Stimulated activated CD4-positive, alpha-beta T cell treated with anti-CD3 and anti-CD28 coated beads, TNF-alpha, amount 100 ng/mL, for 4 hours (primary cell): ENCODE data around the gene KRTAP3-2.

ENCODE experiments used
- DNase-seq, 3 experiments: peaks; one replicate each; pipeline ENCODE4 v3.0.0-alpha.2; 2020; ENCODE audit warnings: low read depth in 3 of 3

KRTAP3-2 gene

DNA sequence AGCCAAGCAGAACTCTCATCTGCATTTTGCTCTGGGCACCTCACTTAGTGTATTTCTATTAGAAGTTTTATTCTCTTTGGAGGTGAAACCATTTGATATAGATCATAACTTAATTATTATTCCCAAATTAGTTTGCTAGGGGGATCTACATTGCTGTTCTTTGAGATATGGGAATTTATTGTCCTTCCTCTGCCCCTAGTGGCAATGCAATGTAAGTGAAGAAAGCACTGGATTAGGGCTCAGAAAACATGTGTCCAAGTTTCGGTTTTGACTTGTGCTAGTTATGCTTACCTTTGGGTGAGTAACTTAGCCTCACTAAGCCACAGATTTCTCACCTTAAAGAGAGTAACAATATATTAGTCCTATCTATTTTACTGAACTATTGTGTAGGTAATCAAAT is 35.9 kb downstream of the KRTAP3-2 start:
- DNase-seq = no peak

DNA sequence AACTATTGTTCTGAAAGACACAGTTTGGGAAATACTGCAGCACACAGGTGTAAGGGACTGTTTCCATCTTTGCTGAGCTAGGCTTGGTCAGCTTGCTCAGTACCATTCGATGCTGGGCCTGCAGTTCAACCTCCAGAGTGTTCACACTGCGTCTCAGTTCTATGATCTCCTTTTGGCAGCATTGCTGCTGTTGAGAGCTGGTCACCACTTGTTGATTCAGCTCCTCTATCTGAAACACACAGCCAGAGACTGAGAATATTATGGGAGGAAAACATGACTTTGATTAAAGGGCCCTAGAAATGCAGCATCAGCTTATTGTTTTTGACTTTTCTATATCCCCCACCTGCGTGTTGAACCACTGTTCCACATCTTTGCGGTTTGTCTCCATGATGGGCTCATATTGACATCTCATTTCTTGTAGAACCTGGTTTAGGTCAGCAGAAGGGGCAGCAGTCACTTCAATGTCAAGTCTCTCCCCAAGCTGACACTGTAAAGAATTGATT is 37.6 kb downstream of the KRTAP3-2 start:
- no peak for DNase-seq

- DNase-seq = no peak
Observed at GRCh38 chr17:40961591-40961990, 38.1 kb downstream of the KRTAP3-2 start.

- no peak for DNase-seq
Observed at GRCh38 chr17:40960144-40960543, 39.6 kb downstream of the KRTAP3-2 start.

GRCh38 chr17:40958086-40958953 is 41.4 kb downstream of the KRTAP3-2 start:
- DNase-seq = no peak

GRCh38 chr17:40956401-40957254 is 43.1 kb downstream of the KRTAP3-2 start:
- no peak for DNase-seq

- no peak for DNase-seq
Observed at GRCh38 chr17:40953881-40954280, 45.8 kb downstream of the KRTAP3-2 start.

- DNase-seq = no peak
Observed at GRCh38 chr17:40952661-40953060, 47.0 kb downstream of the KRTAP3-2 start.

DNA sequence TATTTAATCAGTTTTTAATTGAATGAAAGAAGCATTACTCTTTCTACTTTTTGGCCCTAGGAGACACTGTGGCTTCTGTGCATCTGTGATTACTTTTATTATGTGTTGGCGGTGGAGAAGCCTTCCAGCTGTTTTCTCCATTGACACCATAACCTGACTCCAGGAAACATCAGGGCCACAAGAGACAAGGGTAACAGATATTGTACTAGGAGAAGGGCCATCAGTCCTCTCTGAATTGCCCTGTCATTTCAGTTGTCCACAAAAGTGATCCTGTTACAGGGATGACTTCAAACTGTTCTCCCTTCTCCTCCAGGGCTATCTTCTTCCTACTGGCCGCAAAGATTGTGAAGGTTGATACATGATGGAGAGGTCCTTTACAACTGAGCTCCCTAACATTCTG is 47.6 kb downstream of the KRTAP3-2 start:
- no peak for DNase-seq

DNA sequence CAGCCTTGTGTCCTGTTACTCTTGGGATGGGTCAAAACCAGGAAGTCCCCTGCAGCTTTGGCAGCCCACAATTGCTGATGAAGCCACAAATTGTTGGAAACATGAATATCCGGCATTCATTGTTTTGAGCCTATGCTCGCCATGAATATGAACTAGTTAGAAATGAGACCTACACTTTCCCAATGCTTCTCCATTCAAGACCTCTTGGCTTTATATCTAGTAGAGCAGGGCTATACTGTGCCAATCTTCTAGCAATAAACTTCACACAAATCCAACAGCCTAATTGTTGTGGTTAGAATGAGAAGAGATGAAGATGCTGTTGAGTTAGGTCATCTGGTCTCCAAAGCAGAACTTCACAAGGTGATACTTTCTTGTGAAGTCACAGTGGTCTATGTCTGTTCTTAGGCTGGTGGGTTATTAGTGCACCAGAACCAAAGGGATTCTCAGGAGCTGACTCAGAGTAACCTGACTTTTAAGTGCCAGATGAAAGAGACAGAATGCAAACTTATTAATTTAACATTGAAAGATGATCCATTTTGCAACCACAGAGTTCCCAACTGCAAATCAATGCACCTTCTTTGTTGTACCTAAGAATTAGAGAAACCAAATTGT is 48.6 kb downstream of the KRTAP3-2 start:
- DNase-seq = no peak

- no peak for DNase-seq
Observed at GRCh38 chr17:40950176-40950575, 49.5 kb downstream of the KRTAP3-2 start.

- no peak for DNase-seq
Observed at GRCh38 chr17:40949418-40949817, 50.3 kb downstream of the KRTAP3-2 start.
